IMR-90 (cell line): Measurements from ENCODE around the gene GABPB1. TPM values are rescaled to one million over a fixed set of nuclear protein-coding genes. Genes with fewer than 3 reads are reported as not detected.
"Not testable (repeated sequence)": the region's sequence is repeated elsewhere in the genome, so short reads cannot be mapped to it uniquely, and the experiment has no call there.

Experiments
- ATAC-seq: fragments of 200-7000 bp; cut with Tn5 transposase; 2 replicates; pipeline ENCODE4 v1.9.1; 2020; ENCODE audit warnings: low read depth, mild to moderate bottlenecking, moderate library complexity
- BruUV-seq: library from RNA; stranded (reverse); fragments of 400-500 nt; replicated peaks from 2 replicates; lab custom pipeline; 2021; lab: Mats Ljungman, UMichigan
- CTCF ChIA-PET: fragments of 300-600 bp; formaldehyde crosslinking; extraction: SDS; loops from one replicate; lab custom pipeline; 2021; ENCODE audit warnings: antibody characterized with exemption; lab: Yijun Ruan, JAX
- POLR2A ChIA-PET: fragments of 300-600 bp; sonication (Branson Sonifier 250); formaldehyde crosslinking; loops from one replicate; lab custom pipeline; 2022; ENCODE audit warnings: antibody characterized with exemption; ENCODE audit not compliant: unreplicated experiment; lab: Charles Lee
- DNase-seq: peaks from one replicate; pipeline ENCODE4 v3.0.0; 2013
- H2AFZ ChIP-seq: replicated peaks from 2 replicates; pipeline ENCODE3; 2013; ENCODE audit warnings: low read length, mild to moderate bottlenecking; ENCODE audit not compliant: poor library complexity
- H2AK5ac ChIP-seq: 2 replicates; pipeline ENCODE4 v1.6.1; 2013; ENCODE audit warnings: low read depth, low read length, inconsistent platforms
- H2AK9ac ChIP-seq: replicated peaks from 2 replicates; pipeline ENCODE3; 2013; ENCODE audit warnings: mild to moderate bottlenecking, low read depth, low read length, moderate library complexity; ENCODE audit not compliant: poor library complexity
- H2BK120ac ChIP-seq: 2 replicates; pipeline ENCODE4 v1.6.1; 2013; ENCODE audit warnings: low read depth, low read length, inconsistent platforms
- H2BK15ac ChIP-seq: 3 replicates; pipeline ENCODE4 v1.6.1; 2013; ENCODE audit warnings: low read depth, low read length, inconsistent platforms
- H2BK20ac ChIP-seq: 2 replicates; pipeline ENCODE4 v1.6.1; 2013; ENCODE audit warnings: low read depth, mild to moderate bottlenecking, inconsistent platforms, low read length, moderate library complexity
- H2BK5ac ChIP-seq: 2 replicates; pipeline ENCODE4 v1.6.1; 2013; ENCODE audit warnings: mild to moderate bottlenecking, low read depth, low read length, inconsistent platforms; ENCODE audit not compliant: poor library complexity, severe bottlenecking
- H3K14ac ChIP-seq: replicated peaks from 2 replicates; pipeline ENCODE4 v1.6.1; 2013; ENCODE audit warnings: low read depth, low read length, inconsistent platforms
- H3K18ac ChIP-seq: 2 replicates; pipeline ENCODE4 v1.6.1; 2013; ENCODE audit warnings: low read depth, low read length, control low read depth
- H3K23ac ChIP-seq: 2 replicates; pipeline ENCODE4 v1.6.1; 2013; ENCODE audit warnings: low read depth, low read length, inconsistent platforms
- H3K27ac ChIP-seq: 2 replicates; pipeline ENCODE4 v1.5.1; 2013; ENCODE audit warnings: mild to moderate bottlenecking, control low read depth, low read length; ENCODE audit not compliant: insufficient read depth
- H3K27me3 ChIP-seq: 2 replicates; pipeline ENCODE4 v1.6.1; 2013; ENCODE audit warnings: low read length; ENCODE audit not compliant: control insufficient read depth, insufficient read depth
- H3K36me3 ChIP-seq: 2 replicates; pipeline ENCODE4 v1.6.1; 2013; ENCODE audit warnings: low read length, mixed read lengths; ENCODE audit not compliant: control insufficient read depth, insufficient read depth
- H3K4ac ChIP-seq: 2 replicates; pipeline ENCODE4 v1.6.1; 2013; ENCODE audit warnings: low read depth, low read length, inconsistent platforms
- H3K4me1 ChIP-seq: 2 replicates; pipeline ENCODE4 v1.6.1; 2013; ENCODE audit warnings: low read length, mixed read lengths; ENCODE audit not compliant: control insufficient read depth, insufficient read depth
- H3K4me2 ChIP-seq: 2 replicates; pipeline ENCODE4 v1.6.1; 2013; ENCODE audit warnings: low read depth, mild to moderate bottlenecking, control low read depth, low read length, moderate library complexity
- H3K4me3 ChIP-seq: 2 replicates; pipeline ENCODE4 v1.5.1; 2013; ENCODE audit warnings: low read depth, mild to moderate bottlenecking, control low read depth, low read length, moderate library complexity; ENCODE audit not compliant: insufficient read depth
- H3K56ac ChIP-seq: 2 replicates; pipeline ENCODE4 v1.6.1; 2013; ENCODE audit warnings: low read length, inconsistent platforms; ENCODE audit not compliant: insufficient read depth; ENCODE audit errors: extremely low read depth
- H3K79me1 ChIP-seq, 2 experiments: 2 replicates each; pipeline ENCODE4 v1.6.1; 2013; ENCODE audit warnings: low read length in 2 of 2, inconsistent platforms in 1 of 2, low read depth in 1 of 2
- H3K9ac ChIP-seq: 2 replicates; pipeline ENCODE4 v1.6.1; 2013; ENCODE audit warnings: low read depth, low read length, control low read depth
- H3K9me1 ChIP-seq: 2 replicates; pipeline ENCODE4 v1.6.1; 2013; ENCODE audit warnings: low read length, inconsistent platforms; ENCODE audit not compliant: insufficient read depth
- H3K9me3 ChIP-seq: 2 replicates; pipeline ENCODE4 v1.6.1; 2013; ENCODE audit warnings: low read length; ENCODE audit not compliant: control insufficient read depth, insufficient read depth
- H4K20me1 ChIP-seq: 2 replicates; pipeline ENCODE4 v1.6.1; 2013; ENCODE audit warnings: low read length, inconsistent platforms; ENCODE audit not compliant: insufficient read depth
- H4K5ac ChIP-seq: 2 replicates; pipeline ENCODE4 v1.6.1; 2013; ENCODE audit warnings: mild to moderate bottlenecking, low read depth, low read length, control low read depth
- H4K8ac ChIP-seq, 2 experiments: 2 replicates each; pipeline ENCODE4 v1.6.1; 2013; ENCODE audit warnings: low read depth in 2 of 2, low read length in 2 of 2, control low read depth in 1 of 2, inconsistent platforms in 1 of 2
- H4K91ac ChIP-seq: 2 replicates; pipeline ENCODE4 v1.6.1; 2013; ENCODE audit warnings: low read depth, low read length, inconsistent platforms; ENCODE audit not compliant: insufficient read depth
- WGBS, 2 experiments: methylation state at CpG; one replicate each; pipeline versions ENCODE4 v1.1.5 to v1.1.7; 2013; ENCODE audit warnings: missing lambda C conversion rate in 2 of 2; ENCODE audit not compliant: insufficient read length in 1 of 2; ENCODE audit errors: extremely low coverage in 2 of 2; 5-methylcytosine and 5-hydroxymethylcytosine counted together
- dilution Hi-C: fragments of 300-500 bp; cut with HindIII; formaldehyde crosslinking; loops from one replicate; pipeline ENCODE4 v1.14.3; 2018; ENCODE audit warnings: low sequenced_read_pairs; ENCODE audit not compliant: unreplicated experiment
- in situ Hi-C: fragments of 300-500 bp; cut with MboI; formaldehyde crosslinking; loops from 3 replicates; pipeline ENCODE4 v1.14.3; 2019; ENCODE audit warnings: low sequenced_read_pairs, inconsistent platforms, mixed read lengths
- intact Hi-C: fragments of 100-400 bp; cut with micrococcal nuclease; formaldehyde crosslinking; loops from 2 replicates; pipeline ENCODE4 v1.10.0; 2022
- polyA plus RNA-seq, 3 experiments: library from polyadenylated mRNA; depleted of rRNA; stranded (reverse); fragments of >200 nt; gene quantifications; 2 replicates each; pipeline ENCODE4 v1.2.3, GENCODE V29; 2012; ENCODE audit warnings: low replicate concordance in 1 of 3
- total RNA-seq: library from RNA; depleted of rRNA; stranded (reverse); fragments of >200 nt; gene quantifications from 2 replicates; pipeline ENCODE4 v1.2.3, GENCODE V29; 2012

The GABPB1 gene
- total and polyA plus RNA-seq, 2 of the 4 experiments (the other 2 are of a cell fraction): 26.3 to 89.3 TPM

DNA sequence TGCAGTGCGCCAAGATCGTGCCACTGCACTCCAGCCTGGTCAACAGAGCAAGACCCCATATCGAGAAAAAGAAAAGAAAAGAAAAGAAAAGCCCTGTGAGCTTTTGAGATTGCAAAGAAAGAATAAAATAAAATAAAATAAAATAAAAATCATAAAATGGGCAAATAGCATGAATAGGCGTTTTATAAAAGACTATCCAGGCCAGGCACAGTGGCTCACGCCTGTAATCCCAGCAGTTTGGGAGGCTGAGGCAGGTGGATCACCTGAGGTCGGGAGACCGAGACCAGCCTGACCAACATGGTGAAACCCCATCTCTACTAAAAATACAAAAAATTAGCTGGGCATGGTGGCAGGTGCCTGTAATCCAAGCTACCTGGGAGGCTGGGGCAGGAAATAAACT, 24.4 kb upstream of the GABPB1 start:
- H2AK5ac ChIP-seq, H2BK20ac ChIP-seq, H4K20me1 ChIP-seq, H3K14ac ChIP-seq, POLR2A ChIA-PET, H3K27me3 ChIP-seq, DNase-seq, H3K27ac ChIP-seq, H3K36me3 ChIP-seq, H3K9me1 ChIP-seq, H4K8ac ChIP-seq, H2AFZ ChIP-seq, H3K4ac ChIP-seq, H4K91ac ChIP-seq, BruUV-seq, H3K79me1 ChIP-seq, ATAC-seq, H2BK120ac ChIP-seq, CTCF ChIA-PET, dilution Hi-C loops, H3K9me3 ChIP-seq, H3K56ac ChIP-seq, H2BK15ac ChIP-seq, H4K5ac ChIP-seq, H3K4me2 ChIP-seq, H2BK5ac ChIP-seq, H3K23ac ChIP-seq, H3K4me1 ChIP-seq, in situ Hi-C loops, H3K9ac ChIP-seq, H2AK9ac ChIP-seq, H3K18ac ChIP-seq, H3K4me3 ChIP-seq, intact Hi-C loops: not testable (repeated sequence)
- WGBS, 2 experiments: no CpG with 5 or more reads among the region's 7 CpGs
